Endothelial cell of umbilical vein (primary cell): ENCODE measurements around the gene PARN. TPM values are rescaled to one million over a fixed set of nuclear protein-coding genes. Genes with fewer than 3 reads are reported as not detected.
"Not testable (repeated sequence)": the region's sequence is repeated elsewhere in the genome, so short reads cannot be mapped to it uniquely, and the experiment has no call there.

Source experiments
- BruUV-seq: library from RNA; stranded (reverse); fragments of 400-500 nt; replicated peaks from 2 replicates; lab custom pipeline; 2021; lab: Mats Ljungman, UMichigan
- CTCF ChIA-PET: fragments of 300-600, 350-600 bp; sonication (Branson Sonifier 250); formaldehyde crosslinking; loops from one replicate; lab custom pipeline; 2021; ENCODE audit warnings: antibody characterized with exemption, inconsistent platforms; lab: Charles Lee
- POLR2A ChIA-PET: fragments of 300-600, 350-600 bp; sonication (Branson Sonifier 250); formaldehyde crosslinking; loops from one replicate; lab custom pipeline; 2021; ENCODE audit warnings: antibody characterized with exemption, inconsistent platforms; lab: Charles Lee
- DNase-seq: peaks from one replicate; pipeline ENCODE4 v3.0.0-alpha.2; 2011; ENCODE audit warnings: low read depth, low spot score
- FAIRE-seq: peaks from 2 replicates; lab custom pipeline; 2011; peaks lifted over from hg19 to GRCh38; lab: Jason Lieb, UNC
- H2AFZ ChIP-seq: 2 replicates; pipeline ENCODE4 v1.6.0; 2012; ENCODE audit warnings: low read depth, low read length, control low read depth, inconsistent platforms
- H3K27ac ChIP-seq: 2 replicates; pipeline ENCODE4 v1.5.1; 2011; ENCODE audit warnings: low read depth, mild to moderate bottlenecking, control low read depth, low read length, moderate library complexity; ENCODE audit not compliant: insufficient read depth
- H3K27me3 ChIP-seq, 2 experiments: 2 replicates each; pipeline versions ENCODE4 v1.6.0 to v1.6.1; 2011; ENCODE audit warnings: low read length in 2 of 2, mixed read lengths in 1 of 2; ENCODE audit not compliant: control insufficient read depth in 2 of 2, insufficient read depth in 2 of 2
- H3K36me3 ChIP-seq, 2 experiments: 2 replicates in 1 of 2; 3 replicates in 1 of 2; pipeline ENCODE4 v1.5.1; 2011; ENCODE audit warnings: low read length in 2 of 2, mild to moderate bottlenecking in 1 of 2, moderate library complexity in 1 of 2; ENCODE audit not compliant: control insufficient read depth in 2 of 2, insufficient read depth in 2 of 2; ENCODE audit errors: extremely low read depth in 1 of 2
- H3K4me1 ChIP-seq: 3 replicates; pipeline ENCODE4 v1.5.1; 2011; ENCODE audit warnings: mild to moderate bottlenecking, low read length; ENCODE audit not compliant: control insufficient read depth, insufficient read depth; ENCODE audit errors: extremely low read depth
- H3K4me2 ChIP-seq: 2 replicates; pipeline ENCODE4 v1.6.1; 2011; ENCODE audit warnings: low read length, control low read depth, mixed read lengths; ENCODE audit not compliant: insufficient read depth
- H3K4me3 ChIP-seq, 3 experiments: fragments of 200-600 bp in 1 of 3; sonication (generic), shearing (Covaris generic) in 1 of 3; replicated peaks in 1 of 3; 2 replicates each; pipeline ENCODE4 v1.5.1; 2011 to 2016; ENCODE audit warnings: control low read depth in 3 of 3, low read length in 3 of 3, mild to moderate bottlenecking in 2 of 3, inconsistent platforms in 1 of 3, low read depth in 1 of 3, moderate library complexity in 1 of 3; ENCODE audit not compliant: insufficient read depth in 1 of 3
- H3K79me2 ChIP-seq: 2 replicates; pipeline ENCODE4 v1.6.0; 2012; ENCODE audit warnings: low read length, inconsistent platforms; ENCODE audit not compliant: control insufficient read depth, insufficient read depth
- H3K9ac ChIP-seq: replicated peaks from 2 replicates; pipeline ENCODE3; 2011; ENCODE audit warnings: low read length, control low read depth; ENCODE audit not compliant: insufficient read depth; ENCODE audit errors: extremely low read depth
- H3K9me1 ChIP-seq: replicated peaks from 3 replicates; pipeline ENCODE4 v1.6.0; 2011; ENCODE audit warnings: mild to moderate bottlenecking, low read length; ENCODE audit not compliant: control insufficient read depth, insufficient read depth; ENCODE audit errors: extremely low read depth
- H3K9me3 ChIP-seq: replicated peaks from 2 replicates; pipeline ENCODE4 v1.5.1; 2012; ENCODE audit warnings: low read length, inconsistent platforms; ENCODE audit not compliant: control insufficient read depth, insufficient read depth
- H4K20me1 ChIP-seq: replicated peaks from 2 replicates; pipeline ENCODE3; 2011; ENCODE audit warnings: mild to moderate bottlenecking, low read length; ENCODE audit not compliant: control insufficient read depth, insufficient read depth; ENCODE audit errors: extremely low read depth
- CTCF ChIP-seq, 2 donors: IDR thresholded peaks; 1 replicate in 1 of 2; 2 replicates in 1 of 2; pipeline ENCODE4 v1.5.1; 2011; ENCODE audit warnings: low read length in 2 of 2, mild to moderate bottlenecking in 2 of 2, moderate library complexity in 2 of 2, control low read depth in 1 of 2, inconsistent platforms in 1 of 2, low read depth in 1 of 2; ENCODE audit not compliant: insufficient read depth in 1 of 2; ENCODE audit errors: extremely low read depth in 1 of 2
- EZH2 ChIP-seq: IDR thresholded peaks from 2 replicates; pipeline ENCODE4 v1.6.1; 2012; ENCODE audit warnings: borderline replicate concordance, low read depth, mild to moderate bottlenecking, moderate library complexity, low read length, inconsistent platforms; ENCODE audit not compliant: severe bottlenecking
- FOS ChIP-seq: IDR thresholded peaks from 2 replicates; pipeline ENCODE4 v1.6.1; 2011; ENCODE audit warnings: mild to moderate bottlenecking, low read length, moderate library complexity, borderline replicate concordance; ENCODE audit not compliant: insufficient read depth
- GATA2 ChIP-seq: IDR thresholded peaks from 2 replicates; pipeline ENCODE4 v1.7.0; 2011; ENCODE audit warnings: low read depth, mild to moderate bottlenecking, moderate library complexity, mixed read lengths, low read length; ENCODE audit not compliant: insufficient read length, insufficient read depth
- JUN ChIP-seq: IDR thresholded peaks from 2 replicates; pipeline ENCODE4 v1.6.1; 2011; ENCODE audit warnings: borderline replicate concordance, low read depth; ENCODE audit not compliant: insufficient read length, insufficient read depth
- MAX ChIP-seq: IDR thresholded peaks from 2 replicates; pipeline ENCODE4 v1.6.1; 2011; ENCODE audit not compliant: insufficient read depth, insufficient read length
- MYC ChIP-seq: IDR thresholded peaks from one replicate; pipeline ENCODE4 v1.6.1; 2011; ENCODE audit warnings: mild to moderate bottlenecking, low read depth, low read length
- POLR2A ChIP-seq: IDR thresholded peaks from 2 replicates; pipeline ENCODE4 v1.6.1; 2012; ENCODE audit warnings: low read depth, mild to moderate bottlenecking, control low read depth, low read length
- POLR2AphosphoS5 ChIP-seq: IDR thresholded peaks from 2 replicates; pipeline ENCODE4 v1.6.1; 2012; ENCODE audit warnings: low read depth, mild to moderate bottlenecking, control low read depth, low read length, moderate library complexity; ENCODE audit not compliant: insufficient read depth
- dilution Hi-C: fragments of 300-500 bp; cut with MboI; formaldehyde crosslinking; loops from one replicate; pipeline ENCODE4 v1.15.0; 2019; ENCODE audit warnings: low sequenced_read_pairs; ENCODE audit not compliant: extremely low pct_ligation_motif_present
- intact Hi-C: fragments of 100-400 bp; cut with micrococcal nuclease; formaldehyde crosslinking; loops from one replicate; pipeline ENCODE4 v1.10.0; 2022
- polyA plus RNA-seq, 4 experiments: library from polyadenylated mRNA; depleted of rRNA in 3 of 4; stranded (reverse) in 3 of 4; unstranded in 1 of 4; fragments of >200 nt; gene quantifications; 2 replicates each; pipeline versions ENCODE4 v1.2.1 to v1.2.3, GENCODE V29; 2011 to 2012; ENCODE audit warnings: missing spikeins in 1 of 4
- total RNA-seq: library from RNA; stranded (reverse); gene quantifications from 2 replicates; pipeline ENCODE4 v1.2.3, GENCODE V29; 2021

PARN gene
- total and polyA plus RNA-seq, 2 donors (not counting 3 experiments of a cell fraction or from before 2014, with no cell fraction given), result 16.9 to 24.6 TPM

DNA sequence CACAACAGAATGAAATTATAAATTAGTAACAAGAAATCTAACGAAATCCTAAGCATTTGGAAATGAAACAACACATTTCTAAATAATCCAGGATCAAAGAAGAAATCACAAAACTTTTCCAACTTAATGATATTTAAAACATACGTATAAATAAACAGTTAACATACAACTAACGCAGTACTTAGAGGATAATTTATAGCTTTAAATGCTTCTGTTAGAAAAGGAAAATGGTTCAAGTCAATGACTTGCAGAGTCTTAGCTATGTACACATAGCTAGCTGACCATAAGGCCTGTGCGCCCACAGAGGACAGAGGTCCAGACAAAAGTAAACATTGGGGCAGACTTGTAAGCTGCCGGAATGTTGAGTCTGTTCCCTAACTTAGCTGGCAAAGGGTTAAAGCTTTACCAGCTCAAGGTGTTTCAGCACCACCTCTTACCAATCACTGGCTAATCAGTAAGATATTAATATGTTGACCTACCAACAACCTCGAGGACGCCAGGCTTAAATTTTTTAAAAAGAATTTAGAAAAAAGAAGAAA lies 84.6 kb downstream of the PARN start:
- Histone ChIP-seq H3K9me3 (no peaks in the 10 kb centered on the region), H3K27ac (no peak overlapping the region), H3K4me2 (no peak overlapping the region), H2AFZ (no peak overlapping the region), H3K4me1 (peaks cover 12% of the 10 kb centered on the region), H3K9me1 (no peaks in the 10 kb centered on the region), H3K9ac (no peak overlapping the region), H3K4me3 (no peak overlapping the region), H3K27me3 (no peaks in the 10 kb centered on the region), H3K36me3 (no peaks in the 10 kb centered on the region), H4K20me1 (no peaks in the 10 kb centered on the region), H3K79me2 (no peaks in the 10 kb centered on the region)
- DNase-seq (no peak), FAIRE-seq (no peak)
- ChIA-PET POLR2A (no interaction called here), CTCF (interaction anchor here (0.7 to 2.0 kb wide), 8 partner anchors 9 to 622 kb away, joined by 3 to 4 read pairs (median 4); no protein-coding TSS in a partner anchor)
- intact Hi-C loops (loop anchor here (2.0 kb wide), 1 partner anchor 19 kb away; no protein-coding TSS in a partner anchor), dilution Hi-C loops (no loop called here)
- TF ChIP-seq MAX, result no peak
- TF ChIP-seq EZH2, result no peak
- TF ChIP-seq CTCF (IDR thresholded peaks at IDR 0.05; ENCODE audit: extremely low read depth in 1 of 2, insufficient read depth in 1 of 2, low read depth in 1 of 2, low read length in 2 of 2), result no peak
- TF ChIP-seq GATA2, result no peak
- no peak for TF ChIP-seq MYC
- no peak for TF ChIP-seq JUN
- no peak for TF ChIP-seq POLR2AphosphoS5
- no peak for TF ChIP-seq POLR2A
- no peak for TF ChIP-seq FOS
- no TSS peak for BruUV-seq

DNA sequence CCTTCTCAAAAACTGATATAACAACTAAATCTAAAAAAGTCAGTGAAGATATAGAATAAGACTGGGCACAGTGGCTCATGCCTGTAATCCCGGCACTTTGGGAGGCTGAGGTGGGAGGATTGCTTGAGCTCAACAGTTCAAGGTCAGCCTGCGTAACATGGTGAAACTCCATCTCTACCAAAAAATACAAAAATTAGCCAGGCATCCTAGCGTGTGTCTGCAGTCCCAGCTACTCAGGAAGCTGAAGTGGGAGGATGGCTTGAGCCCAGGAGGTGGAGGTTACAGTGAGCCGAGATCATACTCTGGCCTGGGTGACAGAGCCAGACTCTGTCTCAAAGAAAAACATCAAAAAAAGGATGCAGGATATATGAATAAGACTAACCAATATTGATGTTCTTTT lies 85.2 kb downstream of the PARN start:
- H4K20me1 ChIP-seq, H3K9me1 ChIP-seq, H3K79me2 ChIP-seq, H3K9me3 ChIP-seq, H3K27me3 ChIP-seq, DNase-seq, FAIRE-seq, H3K27ac ChIP-seq, BruUV-seq, H3K36me3 ChIP-seq, dilution Hi-C loops, H3K4me3 ChIP-seq, POLR2A ChIA-PET, H3K9ac ChIP-seq, H3K4me2 ChIP-seq, H2AFZ ChIP-seq: not testable (repeated sequence)
- peaks cover 12% of the 10 kb centered on the region for H3K4me1 ChIP-seq
- CTCF ChIA-PET, result interaction anchor here (1.4 to 2.0 kb wide), 3 partner anchors 15 to 175 kb away, joined by 3 to 4 read pairs (median 4); no protein-coding TSS in a partner anchor
- intact Hi-C loops, result loop anchor here (2.0 kb wide), 1 partner anchor 20 kb away; no protein-coding TSS in a partner anchor
